ENCODE measurements around the gene NEO1. TPM values are rescaled to one million over a fixed set of nuclear protein-coding genes. Genes with fewer than 3 reads are reported as not detected.

Gene NEO1
- polyA plus RNA-seq, 1 donor (not counting 4 experiments of a cell fraction or from before 2014, with no cell fraction given), result 4.4 TPM

- dilution Hi-C loops (cut with MboI; ENCODE audit: extremely low pct_ligation_motif_present, low sequenced_read_pairs), result no loop called here
- Histone ChIP-seq H4K20me1 (ENCODE audit: control insufficient read depth, extremely low read depth, insufficient read depth, low read length) (no peaks in the 10 kb centered on the region), H3K4me3 (ENCODE audit: control insufficient read depth in 2 of 3, extremely low read depth in 1 of 3, insufficient read depth in 2 of 3, low read depth in 1 of 3, low read length in 3 of 3) (no peak overlapping the region), H3K9ac (ENCODE audit: control insufficient read depth, extremely low read depth, insufficient read depth, low read length) (no peak overlapping the region), H3K79me2 (ENCODE audit: control insufficient read depth, insufficient read depth, low read length) (no peaks in the 10 kb centered on the region), H3K9me3 (ENCODE audit: control insufficient read depth, low read depth, low read length) (no peaks in the 10 kb centered on the region), H3K27ac (ENCODE audit: control insufficient read depth, insufficient read depth, low read length) (no peak overlapping the region), H3K36me3 (ENCODE audit: control insufficient read depth in 2 of 2, extremely low read depth in 1 of 2, insufficient read depth in 2 of 2, low read length in 2 of 2) (no peaks in the 10 kb centered on the region), H3K4me1 (ENCODE audit: control insufficient read depth, extremely low read depth, insufficient read depth, low read length) (no peaks in the 10 kb centered on the region), H2AFZ (ENCODE audit: control insufficient read depth, low read length) (no peak overlapping the region), H3K9me1 (ENCODE audit: control insufficient read depth, extremely low read depth, insufficient read depth, low read length) (no peaks in the 10 kb centered on the region), H3K27me3 (ENCODE audit: control insufficient read depth, extremely low read depth, insufficient read depth, low read length) (peaks cover 17% of the 10 kb centered on the region), H3K4me2 (ENCODE audit: control insufficient read depth, extremely low read depth, insufficient read depth, low read depth, low read length) (no peak overlapping the region)
- TF ChIP-seq CTCF (optimal IDR thresholded peaks at IDR 0.05 in 1 of 3, IDR thresholded peaks at IDR 0.05 in 1 of 3, conservative IDR thresholded peaks at IDR 0.05 in 1 of 3; ENCODE audit: extremely low read depth in 1 of 3, insufficient read depth in 2 of 3, low read length in 3 of 3), result no peak
- TF ChIP-seq EZH2 (IDR thresholded peaks at IDR 0.05; ENCODE audit: low read length), result no peak
- FAIRE-seq (no peak), DNase-seq (ENCODE audit: low read depth, low spot score) (no peak)
Observed at GRCh38 chr15:73354241-73354640, 302.0 kb downstream of the NEO1 start.

Small RNA genes lying within 50 kb of the gene (small RNA-seq; reads per million reads assigned to genes)
- gene FKBP1AP2 (ENCODE audit: insufficient read length in 3 of 3, low read depth in 3 of 3, low replicate concordance in 1 of 3), result 0 reads per million in 3 experiments

Data from keratinocyte (primary cell).